VCaP (cell line): Measurements from ENCODE around the gene TXNDC12.

Source experiments
- H3K27ac ChIP-seq: fragments of 450-650 bp; 2 replicates; pipeline ENCODE4 v1.5.1; 2017
- TF ChIP-seq, protein P1 (sequence below): fragments of 450-650 bp; conservative IDR thresholded peaks from 2 replicates; pipeline ENCODE4 v1.5.1; 2017; ENCODE audit warnings: mild to moderate bottlenecking, moderate library complexity

The TXNDC12 gene

DNA sequence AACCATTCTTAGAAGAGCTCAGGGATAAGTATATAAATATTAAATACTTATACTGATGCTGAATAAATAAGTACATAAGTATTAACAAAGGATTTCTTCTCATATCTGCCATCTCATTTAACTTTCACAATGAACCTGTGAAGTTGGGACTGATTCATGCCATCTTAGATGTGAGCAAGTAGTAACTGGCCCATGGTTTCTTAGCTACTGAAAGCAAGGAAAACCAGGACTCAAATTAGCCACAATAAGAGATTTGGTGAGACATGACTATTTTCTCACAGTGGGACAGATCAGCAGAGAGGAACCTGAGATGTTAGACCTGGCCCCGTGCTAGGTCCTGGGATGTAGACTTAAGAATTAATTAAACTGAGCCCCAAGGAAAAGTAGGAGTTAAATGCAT, 56.3 kb downstream of the TXNDC12 start:
- TF ChIP-seq, protein P1, sequence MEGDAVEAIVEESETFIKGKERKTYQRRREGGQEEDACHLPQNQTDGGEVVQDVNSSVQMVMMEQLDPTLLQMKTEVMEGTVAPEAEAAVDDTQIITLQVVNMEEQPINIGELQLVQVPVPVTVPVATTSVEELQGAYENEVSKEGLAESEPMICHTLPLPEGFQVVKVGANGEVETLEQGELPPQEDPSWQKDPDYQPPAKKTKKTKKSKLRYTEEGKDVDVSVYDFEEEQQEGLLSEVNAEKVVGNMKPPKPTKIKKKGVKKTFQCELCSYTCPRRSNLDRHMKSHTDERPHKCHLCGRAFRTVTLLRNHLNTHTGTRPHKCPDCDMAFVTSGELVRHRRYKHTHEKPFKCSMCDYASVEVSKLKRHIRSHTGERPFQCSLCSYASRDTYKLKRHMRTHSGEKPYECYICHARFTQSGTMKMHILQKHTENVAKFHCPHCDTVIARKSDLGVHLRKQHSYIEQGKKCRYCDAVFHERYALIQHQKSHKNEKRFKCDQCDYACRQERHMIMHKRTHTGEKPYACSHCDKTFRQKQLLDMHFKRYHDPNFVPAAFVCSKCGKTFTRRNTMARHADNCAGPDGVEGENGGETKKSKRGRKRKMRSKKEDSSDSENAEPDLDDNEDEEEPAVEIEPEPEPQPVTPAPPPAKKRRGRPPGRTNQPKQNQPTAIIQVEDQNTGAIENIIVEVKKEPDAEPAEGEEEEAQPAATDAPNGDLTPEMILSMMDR: no peak
- H3K27ac ChIP-seq: no peak overlapping the region

DNA sequence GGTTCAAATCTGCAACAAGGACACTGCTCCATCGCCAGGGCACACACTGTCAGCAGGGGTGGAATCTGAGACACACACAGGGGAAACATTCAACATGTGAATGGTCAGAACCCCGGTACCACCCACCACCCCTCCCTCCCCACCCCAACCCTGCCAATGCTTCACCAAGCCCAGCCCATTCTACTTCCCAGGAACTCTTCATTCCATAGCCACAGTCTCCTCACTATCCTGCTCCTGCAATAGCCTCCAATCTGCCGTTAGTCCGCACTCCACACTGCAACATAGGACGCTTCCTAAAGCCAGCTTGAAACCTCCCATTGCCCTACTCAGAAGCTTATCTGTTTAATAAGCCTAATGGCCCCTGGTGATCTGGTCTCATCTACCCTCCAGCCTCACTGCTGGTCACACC, 57.0 kb downstream of the TXNDC12 start:
- no peak overlapping the region for H3K27ac ChIP-seq
- TF ChIP-seq, protein P1: no peak

DNA sequence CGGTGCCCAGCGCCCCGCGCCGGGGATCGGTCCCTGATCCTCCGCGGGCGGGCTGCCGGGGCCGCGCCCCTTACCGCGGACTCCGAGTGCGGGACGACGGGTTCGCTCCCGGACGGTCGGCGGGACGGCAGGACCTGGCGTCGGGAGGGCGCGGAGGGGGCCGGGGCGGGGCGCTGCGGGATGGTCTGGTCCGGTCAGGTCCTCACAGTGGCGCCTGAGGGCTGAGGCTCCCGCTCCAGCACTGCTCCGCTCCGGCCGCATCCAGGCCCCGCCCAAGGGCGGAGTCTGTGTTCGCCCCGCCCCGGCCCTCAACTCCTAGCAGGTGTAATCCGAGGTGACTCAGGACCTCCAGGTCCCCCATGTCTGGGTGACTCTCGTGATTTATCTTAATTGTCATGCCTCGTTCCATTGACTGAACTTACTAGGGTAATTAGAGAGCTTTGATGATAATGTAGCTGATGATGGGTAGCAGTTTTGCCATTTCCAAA, 64.5 kb downstream of the TXNDC12 start, which contains the start of gene RAB3B:
RAB3B (minus strand) TSS at position 223 of the 488 bp plus-strand sequence. CDS start 13,583 bp downstream, outside the sequence.
- H3K27ac ChIP-seq: peak within 1 kb of the TSS; percentile 78
- TF ChIP-seq, protein P1: no peak

DNA sequence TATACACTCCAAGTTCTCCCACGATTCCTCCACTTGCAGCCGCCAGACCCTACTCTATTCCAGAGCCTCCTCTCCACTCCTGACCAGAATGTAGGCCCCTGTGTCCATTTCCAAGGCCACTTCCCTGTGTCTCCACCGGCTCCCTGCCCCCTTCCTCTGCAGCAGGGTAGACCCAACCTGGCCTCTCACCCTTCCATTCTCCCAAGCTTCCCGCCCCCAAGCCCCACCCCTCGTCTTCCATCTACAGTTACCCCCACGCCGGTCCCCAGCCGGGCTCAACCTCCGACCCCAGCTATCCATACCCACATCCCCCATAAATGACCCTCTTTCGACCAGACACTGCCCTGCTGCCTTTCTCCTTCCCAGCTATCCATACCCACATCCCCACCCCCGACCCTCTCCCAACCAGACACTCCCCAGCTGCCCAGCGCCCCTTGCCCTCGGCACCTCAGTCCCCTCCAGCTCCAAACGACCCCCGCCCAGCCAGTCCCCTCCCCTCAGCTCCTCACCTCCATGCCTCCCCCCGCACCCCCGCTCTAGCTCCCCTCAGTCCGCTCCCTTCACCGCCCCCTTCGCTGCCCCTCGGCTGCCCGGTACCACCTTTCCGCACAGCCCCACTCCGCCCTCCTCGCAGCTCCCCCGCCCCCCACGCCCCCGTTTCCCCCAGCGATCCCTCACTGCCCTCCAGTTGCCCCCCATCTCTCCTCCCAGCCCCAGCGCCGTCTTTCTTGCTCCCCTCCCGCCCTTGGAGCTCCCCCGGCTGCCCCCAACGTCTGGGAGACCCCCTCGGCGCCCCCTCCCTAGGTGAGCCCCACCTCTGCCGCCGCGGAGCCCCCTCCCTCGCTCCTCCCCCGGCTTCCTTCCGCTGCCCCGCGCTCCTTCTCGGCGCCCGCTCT, 65.2 kb downstream of the TXNDC12 start:
- H3K27ac ChIP-seq: peak overlapping the region; percentile 78
- TF ChIP-seq, protein P1: no peak

DNA sequence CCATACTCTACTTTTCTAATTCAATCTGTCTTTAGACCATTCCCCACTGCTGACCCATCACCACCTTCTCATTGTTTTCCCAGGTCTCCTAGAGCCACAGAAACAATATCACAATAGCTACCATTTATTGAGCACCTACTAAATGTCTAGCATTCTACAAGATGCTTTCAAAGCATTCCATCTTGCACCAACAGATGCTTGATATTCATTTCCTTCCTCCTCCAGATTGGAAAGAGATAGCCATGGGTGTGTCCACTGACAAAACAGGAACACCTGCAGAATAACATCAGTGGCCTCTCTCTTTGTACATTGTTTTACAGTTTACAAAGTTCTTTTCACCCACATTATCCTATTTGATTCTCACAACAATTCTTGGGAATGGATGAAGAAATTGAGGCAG, 66.7 kb downstream of the TXNDC12 start:
- H3K27ac ChIP-seq: no peak overlapping the region
- TF ChIP-seq, protein P1: no peak

DNA sequence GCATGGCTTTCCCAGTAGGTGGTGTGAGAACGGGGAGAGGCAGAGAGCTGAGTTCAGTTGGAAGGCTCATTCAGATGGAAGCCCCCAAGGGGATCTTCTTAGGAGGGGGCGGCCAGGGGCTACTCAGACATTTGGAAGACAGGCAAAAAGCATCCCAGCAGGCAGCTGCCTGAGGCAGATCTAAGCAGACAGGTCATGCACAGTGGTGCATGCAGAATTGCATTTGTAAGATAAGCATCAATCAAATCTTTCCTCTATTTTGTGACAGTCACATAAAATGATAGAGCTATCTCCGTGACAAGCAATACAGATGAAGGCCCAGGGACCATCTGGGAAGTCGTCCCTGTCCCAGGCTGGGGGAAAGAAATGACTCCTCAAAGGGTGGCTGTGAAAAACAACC, 68.3 kb downstream of the TXNDC12 start:
- no peak overlapping the region for H3K27ac ChIP-seq
- TF ChIP-seq, protein P1: no peak

DNA sequence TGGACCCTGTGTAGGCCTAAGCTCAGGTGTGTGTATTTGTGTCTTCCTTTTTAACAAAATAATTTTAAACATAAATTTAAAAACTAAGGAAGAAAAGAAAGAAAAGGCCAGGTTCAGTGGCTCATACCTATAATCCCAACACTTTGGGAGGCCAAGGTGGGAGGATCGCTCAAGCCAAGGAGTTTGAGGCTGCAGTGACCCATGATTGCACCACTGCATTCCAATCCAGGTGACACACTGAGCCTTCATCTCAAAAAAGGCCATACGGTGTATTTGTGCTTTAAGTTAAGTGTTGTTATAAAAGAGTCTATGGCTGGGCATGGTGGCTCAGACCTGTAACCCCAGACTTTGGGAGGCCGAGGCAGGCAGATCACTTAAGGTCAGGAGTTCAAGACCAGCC, 72.8 kb downstream of the TXNDC12 start:
- TF ChIP-seq, protein P1: no peak
- H3K27ac ChIP-seq: no peak overlapping the region
